ENCODE data around the gene PSMB8. TPM values are rescaled to one million over a fixed set of nuclear protein-coding genes. Genes with fewer than 3 reads are reported as not detected.
A peak's percentile ranks its signal among the peaks of the same experiment; 100 is the strongest.

PSMB8 gene
- total RNA-seq, 2 experiments from 2014 or later = 370 to 371 TPM

DNA sequence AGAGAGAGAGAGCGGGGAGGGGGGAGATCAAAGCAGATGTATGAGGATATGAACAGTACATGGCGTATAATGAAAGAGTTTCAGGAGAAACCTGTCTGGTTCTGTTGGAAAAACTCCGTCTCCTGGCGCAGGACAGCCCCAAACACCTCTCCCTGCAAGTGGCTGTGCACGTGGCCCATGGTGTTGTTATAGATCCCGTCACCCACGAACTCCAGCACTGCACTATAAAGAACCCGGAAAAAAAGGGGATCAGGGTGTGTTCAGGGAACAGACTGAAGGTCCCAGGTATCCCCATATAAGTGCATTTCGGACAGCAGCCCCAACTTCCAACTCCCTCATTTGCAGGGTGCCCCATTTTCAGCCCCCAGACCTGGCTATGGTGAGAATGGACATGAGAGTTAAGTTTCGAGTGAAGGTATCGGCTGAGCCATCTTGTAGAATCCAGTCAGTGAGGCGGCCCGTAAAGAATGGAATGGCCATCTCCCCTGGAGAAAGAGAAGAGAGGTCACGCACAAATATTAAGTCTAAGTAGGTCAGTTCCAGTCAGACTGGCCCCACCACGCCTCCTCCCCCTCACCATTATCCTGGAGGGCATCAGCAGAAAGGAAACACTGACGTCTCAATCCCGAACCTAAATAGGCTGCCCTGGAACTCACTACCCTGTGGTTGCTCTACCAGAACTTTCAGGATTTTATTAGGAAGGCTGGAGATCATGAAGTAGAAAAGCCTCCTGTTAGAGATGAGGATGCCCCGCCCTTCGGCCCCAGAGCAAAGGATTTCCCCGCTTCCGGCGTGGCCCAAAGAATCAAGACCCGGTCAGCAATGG, 8.4 kb upstream of the PSMB8 start:
- ChIA-PET CTCF (interaction anchor here (2.6 to 12.3 kb wide), 6 partner anchors 10 to 120 kb away, joined by 17 to 400 read pairs (median 34); partner anchors contain the start of genes PSMB8 and TAP2), POLR2A (interaction anchor here (1.1 to 8.1 kb wide), 9 partner anchors 10 to 1311 kb away, joined by 3 to 458 read pairs (median 7); partner anchors contain the start of genes BRD2, DDX39B, PSMB8 and RPS18)
- Mint-ChIP-seq H3K4me3 (peak overlapping the region; percentile 94), H3K36me3 (ENCODE audit: low read depth) (peaks cover 79% of the 10 kb centered on the region), H3K27me3 (no peaks in the 10 kb centered on the region), H3K4me1 (ENCODE audit: low read depth) (peaks cover 53% of the 10 kb centered on the region), H3K27ac (peak overlapping the region; percentile 98), H3K9me3 (no peaks in the 10 kb centered on the region)
- DNase-seq (peak; percentile 62), ATAC-seq (no peak)
- TF ChIP-seq, protein P1, sequence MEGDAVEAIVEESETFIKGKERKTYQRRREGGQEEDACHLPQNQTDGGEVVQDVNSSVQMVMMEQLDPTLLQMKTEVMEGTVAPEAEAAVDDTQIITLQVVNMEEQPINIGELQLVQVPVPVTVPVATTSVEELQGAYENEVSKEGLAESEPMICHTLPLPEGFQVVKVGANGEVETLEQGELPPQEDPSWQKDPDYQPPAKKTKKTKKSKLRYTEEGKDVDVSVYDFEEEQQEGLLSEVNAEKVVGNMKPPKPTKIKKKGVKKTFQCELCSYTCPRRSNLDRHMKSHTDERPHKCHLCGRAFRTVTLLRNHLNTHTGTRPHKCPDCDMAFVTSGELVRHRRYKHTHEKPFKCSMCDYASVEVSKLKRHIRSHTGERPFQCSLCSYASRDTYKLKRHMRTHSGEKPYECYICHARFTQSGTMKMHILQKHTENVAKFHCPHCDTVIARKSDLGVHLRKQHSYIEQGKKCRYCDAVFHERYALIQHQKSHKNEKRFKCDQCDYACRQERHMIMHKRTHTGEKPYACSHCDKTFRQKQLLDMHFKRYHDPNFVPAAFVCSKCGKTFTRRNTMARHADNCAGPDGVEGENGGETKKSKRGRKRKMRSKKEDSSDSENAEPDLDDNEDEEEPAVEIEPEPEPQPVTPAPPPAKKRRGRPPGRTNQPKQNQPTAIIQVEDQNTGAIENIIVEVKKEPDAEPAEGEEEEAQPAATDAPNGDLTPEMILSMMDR (IDR thresholded peaks at IDR 0.05) = no peak
- intact Hi-C loops (cut with micrococcal nuclease) = loop anchor here (2.0 kb wide), 1 partner anchor 15 kb away; no protein-coding TSS in a partner anchor

GRCh38 chr6:32851025-32851424, 7.2 kb upstream of the PSMB8 start:
- CTCF ChIA-PET = interaction anchor here (1.3 to 3.4 kb wide), 4 partner anchors 12 to 133 kb away, joined by 4 to 44 read pairs (median 10); partner anchors contain the start of gene TAP2
- Mint-ChIP-seq H3K36me3 (ENCODE audit: low read depth) (peaks cover 82% of the 10 kb centered on the region), H3K9me3 (no peaks in the 10 kb centered on the region), H3K4me1 (ENCODE audit: low read depth) (peaks cover 54% of the 10 kb centered on the region), H3K27ac (peak overlapping the region; percentile 98), H3K4me3 (peak overlapping the region; percentile 94), H3K27me3 (no peaks in the 10 kb centered on the region)
- POLR2A ChIA-PET = interaction anchor here (0.7 to 3.8 kb wide), 8 partner anchors 11 to 420 kb away, joined by 3 to 82 read pairs (median 6); partner anchors contain the start of genes BRD2, RPS18, TAP2 and VPS52
- intact Hi-C loops (cut with micrococcal nuclease) = no loop called here
- DNase-seq (no peak), ATAC-seq (no peak)
- TF ChIP-seq, protein P1 (IDR thresholded peaks at IDR 0.05) = no peak

- Mint-ChIP-seq H3K36me3 (ENCODE audit: low read depth) (peaks cover 85% of the 10 kb centered on the region), H3K27me3 (no peaks in the 10 kb centered on the region), H3K4me1 (ENCODE audit: low read depth) (peaks cover 49% of the 10 kb centered on the region), H3K9me3 (no peaks in the 10 kb centered on the region), H3K27ac (peak overlapping the region; percentile 99), H3K4me3 (peak overlapping the region; percentile 97)
- ChIA-PET CTCF (interaction anchor here (3.0 to 3.4 kb wide), 2 partner anchors 10 to 19 kb away, joined by 17 to 44 read pairs; partner anchors contain the start of gene TAP2), POLR2A (interaction anchor here (0.6 to 3.8 kb wide), 5 partner anchors 9 to 132 kb away, joined by 3 to 82 read pairs (median 3); partner anchors contain the start of gene TAP2)
- TF ChIP-seq, protein P1 (IDR thresholded peaks at IDR 0.05) = no peak
- ATAC-seq (no peak), DNase-seq (no peak)
- intact Hi-C loops (cut with micrococcal nuclease) = no loop called here
Measured at GRCh38 chr6:32849126-32849525, 5.3 kb upstream of the PSMB8 start.

DNA sequence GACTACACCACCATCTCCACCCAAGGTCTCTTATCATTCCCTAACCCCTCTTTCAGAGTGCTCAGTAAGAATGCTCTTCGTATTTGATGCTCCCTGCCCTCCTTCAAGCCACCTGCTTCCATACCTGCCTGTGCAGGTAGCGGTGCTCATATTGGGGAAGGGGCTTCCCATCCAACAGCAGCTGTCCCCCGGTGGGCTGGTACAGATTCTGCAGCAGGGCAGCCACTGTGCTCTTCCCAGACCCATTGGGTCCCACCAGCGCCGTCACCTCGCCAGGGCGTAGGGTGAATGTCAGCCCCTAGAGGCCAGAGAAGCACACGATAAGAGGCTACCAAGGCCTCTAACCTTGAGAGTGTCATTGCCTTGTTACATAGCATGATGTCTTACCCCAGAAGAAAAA, 3.9 kb upstream of the PSMB8 start:
- Mint-ChIP-seq H3K4me1 (ENCODE audit: low read depth) (peaks cover 49% of the 10 kb centered on the region), H3K4me3 (peak overlapping the region; percentile 97), H3K27me3 (no peaks in the 10 kb centered on the region), H3K27ac (peak overlapping the region; percentile 99), H3K9me3 (no peaks in the 10 kb centered on the region), H3K36me3 (ENCODE audit: low read depth) (peaks cover 95% of the 10 kb centered on the region)
- ATAC-seq (no peak), DNase-seq (no peak)
- POLR2A ChIA-PET = interaction anchor here (1.0 to 5.1 kb wide), 3 partner anchors 9 to 1307 kb away, joined by 3 to 135 read pairs (median 6); partner anchors contain the start of genes BRD2 and TAP2
- CTCF ChIA-PET = interaction anchor here (0.5 to 1.7 kb wide), 2 partner anchors 8 to 9 kb away, joined by 4 to 5 read pairs; partner anchors contain the start of gene TAP2
- intact Hi-C loops (cut with micrococcal nuclease) = no loop called here
- TF ChIP-seq, protein P1 (IDR thresholded peaks at IDR 0.05) = peak; percentile 13
